Suprapubic skin (tissue), 4 donors: ENCODE data around the gene CSNK1A1L.

Experiments used
- POLR2A ChIP-seq, 2 donors: fragments of 450-650 bp; IDR thresholded peaks; one replicate each; pipeline ENCODE4 v1.6.1; 2017; ENCODE audit warnings: antibody characterized with exemption in 2 of 2, mild to moderate bottlenecking in 2 of 2, moderate library complexity in 2 of 2
- POLR2AphosphoS5 ChIP-seq, 3 donors: sonication (generic); formaldehyde crosslinking; IDR thresholded peaks; one replicate each; pipeline ENCODE4 v1.6.1; 2017; ENCODE audit warnings: antibody characterized with exemption in 3 of 3

GRCh38 chr13:37085606-37086005 is 19.9 kb downstream of the CSNK1A1L start:
- TF ChIP-seq POLR2A (IDR thresholded peaks at IDR 0.05) (no peak), POLR2AphosphoS5 (IDR thresholded peaks at IDR 0.05) (no peak)
